WI38 (cell line): ENCODE measurements around the gene TBC1D24.
"Not testable (repeated sequence)": the region's sequence is repeated elsewhere in the genome, so short reads cannot be mapped to it uniquely, and the experiment has no call there.

Source experiments
- H3K4me3 ChIP-seq: 2 replicates; pipeline ENCODE4 v1.5.1; 2011; ENCODE audit warnings: low read depth, mild to moderate bottlenecking, control low read depth, low read length
- TF ChIP-seq, protein P1 (sequence below): IDR thresholded peaks from 2 replicates; pipeline ENCODE4 v1.5.1; 2012; ENCODE audit warnings: low read depth, mild to moderate bottlenecking, control low read depth, low read length

TBC1D24 gene

DNA sequence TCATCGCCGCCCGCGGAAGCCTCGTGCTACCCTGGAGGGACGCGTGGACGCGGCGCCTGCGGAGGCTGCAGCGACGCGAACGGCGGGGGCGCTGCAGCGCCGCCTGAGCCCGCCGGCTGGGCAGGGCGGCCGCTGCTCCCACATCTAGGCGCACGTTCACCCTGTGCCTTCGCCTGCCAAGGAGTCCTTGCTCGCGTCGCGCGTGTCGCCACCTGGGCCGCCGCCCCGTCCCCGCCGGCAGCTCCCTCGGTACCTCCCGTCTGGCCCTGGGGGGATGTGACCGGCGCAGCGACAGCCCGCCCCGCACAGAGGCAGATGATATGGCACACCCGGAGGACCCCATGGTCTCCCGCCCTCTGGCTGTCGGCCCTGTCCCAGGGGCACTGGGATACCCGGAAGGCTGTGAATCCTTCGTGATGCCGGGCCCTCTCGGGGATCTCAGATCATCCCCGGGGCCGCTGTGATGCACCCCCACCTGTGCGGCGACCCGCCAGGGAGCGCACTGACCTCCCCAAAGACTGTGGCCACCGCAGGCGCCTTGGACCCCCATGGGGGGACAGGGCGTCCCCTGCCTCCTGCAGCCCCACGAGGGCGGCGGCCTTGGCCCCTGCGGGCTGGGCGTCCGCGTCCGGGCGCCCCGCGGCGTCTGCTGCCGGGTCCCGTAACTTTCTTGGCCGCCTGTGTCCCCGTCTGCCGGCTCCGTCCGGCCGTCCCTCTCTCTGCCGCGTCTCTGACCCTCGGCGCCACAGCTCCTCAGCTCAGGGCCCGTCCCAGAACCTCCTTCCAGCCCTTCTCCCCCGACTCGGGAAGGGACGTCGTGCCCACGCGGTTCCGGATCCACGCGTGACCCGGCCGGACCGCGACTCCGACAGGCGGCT, 689 bp upstream of the TBC1D24 start:
- TF ChIP-seq, protein P1, sequence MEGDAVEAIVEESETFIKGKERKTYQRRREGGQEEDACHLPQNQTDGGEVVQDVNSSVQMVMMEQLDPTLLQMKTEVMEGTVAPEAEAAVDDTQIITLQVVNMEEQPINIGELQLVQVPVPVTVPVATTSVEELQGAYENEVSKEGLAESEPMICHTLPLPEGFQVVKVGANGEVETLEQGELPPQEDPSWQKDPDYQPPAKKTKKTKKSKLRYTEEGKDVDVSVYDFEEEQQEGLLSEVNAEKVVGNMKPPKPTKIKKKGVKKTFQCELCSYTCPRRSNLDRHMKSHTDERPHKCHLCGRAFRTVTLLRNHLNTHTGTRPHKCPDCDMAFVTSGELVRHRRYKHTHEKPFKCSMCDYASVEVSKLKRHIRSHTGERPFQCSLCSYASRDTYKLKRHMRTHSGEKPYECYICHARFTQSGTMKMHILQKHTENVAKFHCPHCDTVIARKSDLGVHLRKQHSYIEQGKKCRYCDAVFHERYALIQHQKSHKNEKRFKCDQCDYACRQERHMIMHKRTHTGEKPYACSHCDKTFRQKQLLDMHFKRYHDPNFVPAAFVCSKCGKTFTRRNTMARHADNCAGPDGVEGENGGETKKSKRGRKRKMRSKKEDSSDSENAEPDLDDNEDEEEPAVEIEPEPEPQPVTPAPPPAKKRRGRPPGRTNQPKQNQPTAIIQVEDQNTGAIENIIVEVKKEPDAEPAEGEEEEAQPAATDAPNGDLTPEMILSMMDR = no peak
- H3K4me3 ChIP-seq = peak overlapping the region; percentile 74

DNA sequence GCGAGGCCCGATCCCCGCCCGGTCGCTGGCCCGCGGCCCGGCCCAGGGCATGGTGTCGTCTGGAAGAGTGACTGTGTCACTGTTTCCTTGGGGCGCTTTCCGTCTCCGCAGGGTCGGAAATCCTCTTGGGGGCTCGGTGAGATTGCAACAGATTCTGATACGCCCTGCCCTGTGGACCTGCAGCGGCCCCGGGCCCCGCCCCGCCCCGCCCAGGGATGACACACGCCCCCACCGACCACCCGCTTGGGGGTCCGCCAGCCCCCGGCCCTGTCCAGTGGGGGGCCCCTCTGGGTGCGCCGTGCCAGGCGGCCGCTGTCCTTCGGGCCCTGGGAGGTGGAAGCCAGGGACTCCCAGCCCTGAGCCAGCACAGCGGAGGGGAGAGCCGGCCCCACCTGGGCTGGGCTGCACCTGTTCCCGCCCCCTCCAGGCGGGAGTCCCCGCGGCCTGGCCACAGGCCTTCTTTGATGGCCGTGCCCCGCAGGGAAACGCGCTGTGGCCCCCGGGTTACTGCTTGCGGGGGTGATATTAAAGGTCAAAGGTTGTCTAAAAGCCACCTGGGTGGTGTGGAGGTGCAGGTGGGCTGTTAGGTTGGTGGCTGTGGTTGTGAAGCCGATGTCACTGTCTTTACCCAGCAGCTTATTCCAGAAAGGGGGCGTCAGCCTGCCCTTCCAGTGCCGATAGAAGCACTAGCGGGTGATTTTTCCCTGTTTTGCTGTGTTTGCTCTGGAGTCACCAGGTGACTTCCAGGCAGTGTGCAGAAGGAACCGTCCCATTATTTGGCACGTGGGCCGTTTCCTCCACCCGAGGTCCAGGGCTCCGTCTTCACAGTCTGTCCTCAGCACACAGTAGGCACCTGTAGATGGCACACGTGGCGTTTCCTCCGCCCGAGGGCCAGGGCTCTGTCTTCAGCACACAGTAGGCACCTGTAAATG, 752 bp downstream of the TBC1D24 start:
- TF ChIP-seq, protein P1 = no peak
- H3K4me3 ChIP-seq = peak overlapping the region; percentile 68

DNA sequence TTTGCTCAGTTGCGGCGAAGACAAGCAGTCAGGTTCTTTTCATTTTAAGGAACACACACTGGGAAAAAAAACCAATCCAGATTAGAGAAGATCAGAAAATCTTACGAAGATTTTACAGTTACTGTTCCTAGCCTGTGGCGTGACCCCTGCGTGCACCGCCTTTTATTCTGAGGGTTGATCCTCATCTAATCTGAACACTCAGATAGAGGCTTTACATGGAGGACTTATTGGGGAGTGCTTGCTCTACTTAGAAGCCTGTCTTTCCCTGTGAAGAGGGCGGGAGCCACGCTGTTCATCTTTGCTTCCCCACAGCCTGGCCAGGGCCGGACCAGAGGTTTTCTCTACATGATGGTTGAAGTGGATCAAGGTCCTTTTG, 1.4 kb downstream of the TBC1D24 start:
- no peak overlapping the region for H3K4me3 ChIP-seq

DNA sequence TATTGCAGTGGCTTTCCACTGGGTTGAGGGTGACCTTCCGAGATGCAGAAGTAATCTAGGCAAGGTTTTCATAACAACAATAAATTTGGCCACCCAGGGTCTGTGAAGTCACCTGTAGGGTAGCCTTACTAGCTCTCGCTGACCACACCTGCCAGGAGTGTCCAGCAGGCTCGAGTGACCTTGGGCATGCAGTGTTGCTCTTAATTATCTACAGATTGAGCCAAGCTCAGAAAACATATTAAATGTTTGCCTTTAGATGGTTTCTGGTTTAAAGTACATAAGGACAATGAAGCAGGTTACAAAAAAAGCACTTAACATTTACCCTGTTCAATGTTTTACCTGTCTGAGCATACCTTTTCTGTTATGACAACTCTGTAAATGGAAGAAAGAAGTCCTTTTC, 1.8 kb downstream of the TBC1D24 start:
- TF ChIP-seq, protein P1 = no peak
- no peak overlapping the region for H3K4me3 ChIP-seq

More for the DNA sequence above, 1.4 kb downstream of the TBC1D24 start:
- TF ChIP-seq, protein P1 = no peak

DNA sequence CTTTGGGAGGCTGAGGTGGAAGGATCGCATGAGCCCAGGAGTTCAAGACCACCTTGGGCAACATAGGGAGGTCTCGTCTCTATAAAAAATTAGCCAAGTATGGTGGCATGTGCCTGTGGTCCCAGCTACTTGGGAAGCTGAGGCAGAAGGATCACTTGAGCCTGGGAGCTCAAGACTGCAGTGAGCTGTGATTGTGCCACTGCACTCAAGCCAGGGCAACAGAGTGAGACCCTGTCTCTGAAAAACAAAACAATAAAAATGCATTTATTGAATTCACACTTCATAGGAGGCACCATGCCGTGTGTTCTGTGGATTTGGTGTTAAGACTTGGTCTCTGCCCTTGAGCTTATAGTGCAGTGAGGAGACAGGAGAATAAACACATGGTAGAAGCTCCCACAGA, 2.4 kb downstream of the TBC1D24 start:
- H3K4me3 ChIP-seq = no peak overlapping the region
- TF ChIP-seq, protein P1 = no peak

DNA sequence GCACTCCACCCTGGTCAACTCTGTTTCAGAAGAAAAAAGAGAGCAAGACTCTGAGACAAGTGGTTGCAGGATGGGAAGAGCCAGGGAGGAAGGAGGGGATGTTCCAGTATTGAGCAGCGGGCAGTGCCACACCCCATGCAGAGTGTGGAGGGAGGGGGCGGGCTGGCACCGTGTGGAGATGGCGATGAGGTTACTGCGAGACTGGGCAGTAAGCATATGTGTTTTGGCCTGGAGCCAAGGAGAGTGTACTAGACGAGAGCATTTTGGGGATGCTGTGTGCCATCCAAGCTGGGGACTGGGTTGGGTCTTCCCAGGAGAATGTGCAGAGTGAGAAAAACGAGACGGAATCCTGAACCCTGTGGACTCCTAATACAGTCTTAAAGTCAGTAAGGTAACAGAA, 3.4 kb downstream of the TBC1D24 start:
- TF ChIP-seq, protein P1 = no peak
- no peak overlapping the region for H3K4me3 ChIP-seq

DNA sequence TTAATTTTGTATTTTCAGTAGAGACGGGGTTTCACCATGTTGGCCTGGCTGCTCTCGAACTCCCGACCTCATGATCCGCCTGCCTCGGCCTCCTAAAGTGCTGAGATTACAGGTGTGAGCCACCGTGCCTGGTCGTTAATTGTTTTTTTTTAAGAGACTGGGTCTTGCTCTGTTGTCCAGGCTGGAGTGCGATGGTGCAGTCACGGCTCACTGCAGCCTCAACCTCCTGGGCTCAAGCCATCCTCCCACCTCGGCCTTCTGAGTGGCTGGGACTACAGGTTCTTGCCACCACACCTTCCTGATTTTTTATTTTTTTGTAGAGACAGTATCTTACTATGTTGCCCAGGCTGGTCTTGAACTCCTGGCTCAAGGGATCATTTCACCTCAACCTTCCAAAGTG, 5.1 kb downstream of the TBC1D24 start:
- H3K4me3 ChIP-seq = not testable (repeated sequence)
